Activated CD4-positive, alpha-beta T cell treated with anti-CD3 and anti-CD28 coated beads, Interleukin-2, amount 10 ng/mL, durations not matched to agents 7 days and 5 days (primary cell): ENCODE results near the gene ABCA10. TPM values are rescaled to one million over a fixed set of nuclear protein-coding genes. Genes with fewer than 3 reads are reported as not detected.

Source experiments
- CTCF ChIA-PET: fragments of 350-600 bp; sonication (Branson Sonifier 250); formaldehyde crosslinking; loops from one replicate; lab custom pipeline; 2021; ENCODE audit warnings: antibody characterized with exemption; lab: Charles Lee
- POLR2A ChIA-PET: fragments of 350-600 bp; sonication (Branson Sonifier 250); formaldehyde crosslinking; loops from one replicate; lab custom pipeline; 2021; ENCODE audit warnings: antibody characterized with exemption; lab: Charles Lee
- DNase-seq: peaks from one replicate; pipeline ENCODE4 v3.0.0-alpha.2; 2020
- H3K27ac Mint-ChIP-seq: one replicate; pipeline ENCODE4 v1.8.0; 2021; ENCODE audit warnings: mild to moderate bottlenecking, moderate library complexity, mixed read lengths
- H3K27me3 Mint-ChIP-seq: one replicate; pipeline ENCODE4 v1.8.0; 2021; ENCODE audit warnings: mixed read lengths
- H3K36me3 Mint-ChIP-seq: one replicate; pipeline ENCODE4 v1.8.0; 2021; ENCODE audit warnings: low read depth, mixed read lengths
- H3K4me1 Mint-ChIP-seq: one replicate; pipeline ENCODE4 v1.8.0; 2021; ENCODE audit warnings: mixed read lengths
- H3K4me3 Mint-ChIP-seq: one replicate; pipeline ENCODE4 v1.8.0; 2021; ENCODE audit warnings: mild to moderate bottlenecking, moderate library complexity, mixed read lengths
- H3K9me3 Mint-ChIP-seq: one replicate; pipeline ENCODE4 v1.8.0; 2021; ENCODE audit warnings: mixed read lengths
- total RNA-seq, 2 experiments: library from RNA; stranded (reverse); gene quantifications; one replicate each; pipeline ENCODE4 v1.2.3, GENCODE V29; 2021

Gene ABCA10
- total RNA-seq, 2 experiments from 2014 or later, result 1.6 to 1.7 TPM

- ChIA-PET POLR2A (no interaction called here), CTCF (no interaction called here)
- Mint-ChIP-seq H3K4me1 (peaks cover 3% of the 10 kb centered on the region), H3K27ac (no peak overlapping the region), H3K9me3 (no peaks in the 10 kb centered on the region), H3K36me3 (peaks cover 2% of the 10 kb centered on the region), H3K4me3 (no peak overlapping the region), H3K27me3 (no peaks in the 10 kb centered on the region)
- DNase-seq, result no peak
These were observed 11.3 kb upstream of the ABCA10 start for GRCh38 chr17:69239611-69240600.

- Mint-ChIP-seq H3K27me3 (peaks cover 4% of the 10 kb centered on the region), H3K36me3 (peaks cover 2% of the 10 kb centered on the region), H3K4me1 (peaks cover 3% of the 10 kb centered on the region), H3K27ac (no peak overlapping the region), H3K4me3 (no peak overlapping the region), H3K9me3 (peaks cover 7% of the 10 kb centered on the region)
- ChIA-PET CTCF (interaction anchor here (0.6 kb wide), 1 partner anchor 213 kb away, joined by 5 read pairs; no protein-coding TSS in a partner anchor), POLR2A (no interaction called here)
- no peak for DNase-seq
These were observed 8.3 kb upstream of the ABCA10 start for GRCh38 chr17:69236946-69237345.

GRCh38 chr17:69236464-69236863, 7.8 kb upstream of the ABCA10 start:
- Mint-ChIP-seq H3K9me3 (peaks cover 7% of the 10 kb centered on the region), H3K27me3 (peaks cover 6% of the 10 kb centered on the region), H3K27ac (no peak overlapping the region), H3K36me3 (peaks cover 2% of the 10 kb centered on the region), H3K4me3 (no peak overlapping the region), H3K4me1 (peaks cover 3% of the 10 kb centered on the region)
- ChIA-PET POLR2A (no interaction called here), CTCF (no interaction called here)
- DNase-seq, result no peak

DNA sequence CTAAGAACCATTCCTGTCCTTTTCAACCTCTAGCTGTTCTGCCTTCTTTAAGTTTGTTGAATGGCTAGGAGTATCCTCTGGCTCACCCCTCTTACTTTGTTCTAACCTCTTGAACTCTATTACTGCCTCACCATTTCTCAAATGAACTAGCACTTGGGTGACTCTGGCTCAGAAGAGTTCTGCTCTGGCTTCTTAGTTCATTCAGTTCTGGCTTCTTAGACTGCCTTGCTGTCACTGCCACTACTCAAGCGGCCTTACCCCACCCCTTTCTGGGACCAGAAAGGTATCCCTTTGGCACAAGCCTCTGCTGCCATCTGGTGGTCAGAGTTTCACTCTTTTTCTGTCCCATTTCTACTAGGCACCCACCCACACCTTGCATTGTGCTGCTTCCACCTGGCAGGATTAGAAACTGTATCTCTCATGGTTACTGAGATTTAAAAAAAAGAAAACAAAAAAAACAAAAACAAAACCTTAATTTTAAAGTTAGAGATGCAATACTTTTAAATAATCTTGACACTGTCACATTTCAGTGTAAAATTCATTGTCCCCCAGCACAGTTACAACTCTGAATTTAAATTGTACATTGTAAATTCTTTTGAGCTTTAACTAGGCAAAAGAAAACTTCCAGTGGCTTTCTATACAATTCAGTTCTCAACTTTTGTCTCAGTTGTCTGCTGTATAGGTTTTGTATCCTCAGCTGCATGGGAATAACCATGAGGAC, 6.9 kb upstream of the ABCA10 start:
- H3K27ac Mint-ChIP-seq, result no peak overlapping the region
- CTCF ChIA-PET, result interaction anchor here (0.6 kb wide), 1 partner anchor 243 kb away, joined by 3 read pairs; no protein-coding TSS in a partner anchor

GRCh38 chr17:69232650-69233049, 4.0 kb upstream of the ABCA10 start:
- no peak for DNase-seq
- ChIA-PET CTCF (no interaction called here), POLR2A (no interaction called here)
- Mint-ChIP-seq H3K27ac (no peak overlapping the region), H3K4me3 (no peak overlapping the region), H3K9me3 (peaks cover 7% of the 10 kb centered on the region), H3K36me3 (no peaks in the 10 kb centered on the region), H3K27me3 (peaks cover 12% of the 10 kb centered on the region), H3K4me1 (peaks cover 6% of the 10 kb centered on the region)

More for the DNA sequence above, 6.9 kb upstream of the ABCA10 start:
- DNase-seq, result peak; percentile 84
- POLR2A ChIA-PET, result no interaction called here
- peaks cover 10% of the 10 kb centered on the region for H3K27me3 Mint-ChIP-seq
- H3K9me3 Mint-ChIP-seq, result peaks cover 7% of the 10 kb centered on the region
- H3K36me3 Mint-ChIP-seq, result peaks cover under 1% of the 10 kb centered on the region
- peaks cover 3% of the 10 kb centered on the region for H3K4me1 Mint-ChIP-seq
- no peak overlapping the region for H3K4me3 Mint-ChIP-seq

GRCh38 chr17:69231521-69231920, 2.9 kb upstream of the ABCA10 start:
- Mint-ChIP-seq H3K27me3 (peaks cover 12% of the 10 kb centered on the region), H3K4me3 (no peak overlapping the region), H3K27ac (no peak overlapping the region), H3K36me3 (no peaks in the 10 kb centered on the region), H3K9me3 (peaks cover 7% of the 10 kb centered on the region), H3K4me1 (peaks cover 9% of the 10 kb centered on the region)
- ChIA-PET CTCF (interaction anchor here (1.0 kb wide), 1 partner anchor 10 kb away, joined by 4 read pairs; no protein-coding TSS in a partner anchor), POLR2A (no interaction called here)
- DNase-seq, result no peak

DNA sequence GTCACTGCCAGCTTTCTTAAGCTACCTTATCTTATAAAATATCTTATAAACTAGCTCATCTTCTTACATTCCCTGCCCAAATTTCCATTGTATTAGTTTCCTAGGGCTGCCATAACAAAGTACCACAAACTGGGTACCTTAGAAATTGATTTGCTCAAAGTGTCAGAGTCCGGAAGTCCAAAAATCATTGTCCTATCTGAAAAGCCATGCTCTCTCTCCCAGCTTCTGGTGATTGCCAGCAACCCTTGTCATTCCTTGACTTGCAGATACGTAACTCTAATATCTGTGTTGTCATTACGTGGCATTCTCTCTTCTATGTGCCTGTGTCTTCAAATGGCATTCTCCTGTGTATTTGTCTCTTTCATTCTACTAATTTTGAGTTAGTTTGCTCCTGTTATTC, 2.3 kb upstream of the ABCA10 start:
- no peak for DNase-seq
- Mint-ChIP-seq H3K4me1 (peaks cover 9% of the 10 kb centered on the region), H3K27ac (no peak overlapping the region), H3K4me3 (no peak overlapping the region), H3K27me3 (peaks cover 12% of the 10 kb centered on the region), H3K9me3 (peaks cover 7% of the 10 kb centered on the region), H3K36me3 (no peaks in the 10 kb centered on the region)
- ChIA-PET CTCF (interaction anchor here (1.0 kb wide), 1 partner anchor 9 kb away, joined by 4 read pairs; no protein-coding TSS in a partner anchor), POLR2A (no interaction called here)

GRCh38 chr17:69228018-69228417, 606 bp downstream of the ABCA10 start:
- peaks cover 5% of the 10 kb centered on the region for H3K9me3 Mint-ChIP-seq
- no peak for DNase-seq
- H3K4me1 Mint-ChIP-seq, result peaks cover 15% of the 10 kb centered on the region
- ChIA-PET POLR2A (no interaction called here), CTCF (no interaction called here)
- H3K36me3 Mint-ChIP-seq, result no peaks in the 10 kb centered on the region
- H3K27me3 Mint-ChIP-seq, result peaks cover 12% of the 10 kb centered on the region
- no peak overlapping the region for H3K4me3 Mint-ChIP-seq
- no peak overlapping the region for H3K27ac Mint-ChIP-seq

GRCh38 chr17:69227541-69227940, 1.1 kb downstream of the ABCA10 start:
- H3K4me1 Mint-ChIP-seq, result peaks cover 18% of the 10 kb centered on the region
- no peak overlapping the region for H3K4me3 Mint-ChIP-seq
- H3K27me3 Mint-ChIP-seq, result peaks cover 8% of the 10 kb centered on the region
- DNase-seq, result no peak
- H3K9me3 Mint-ChIP-seq, result peaks cover under 1% of the 10 kb centered on the region
- H3K36me3 Mint-ChIP-seq, result no peaks in the 10 kb centered on the region
- ChIA-PET CTCF (no interaction called here), POLR2A (no interaction called here)
- no peak overlapping the region for H3K27ac Mint-ChIP-seq

DNA sequence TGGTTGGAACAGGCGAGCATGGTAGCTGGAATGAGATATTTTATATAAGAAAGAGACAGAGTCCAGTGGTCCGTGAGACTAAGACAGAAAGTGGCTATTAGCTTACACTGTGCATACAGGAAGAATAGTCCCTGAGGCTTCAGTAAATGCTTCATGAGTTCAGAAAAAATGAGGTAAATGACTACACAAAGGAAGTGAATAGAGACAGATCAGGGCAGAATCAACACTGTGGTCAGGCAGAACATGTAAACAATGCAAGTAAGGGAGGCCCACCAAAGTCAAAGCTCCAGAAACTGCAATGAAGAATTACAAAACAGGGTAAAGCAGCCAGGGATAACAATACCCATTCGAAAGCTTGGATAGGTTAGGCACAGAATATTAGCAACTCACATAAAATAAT, 4.8 kb downstream of the ABCA10 start:
- ChIA-PET POLR2A (no interaction called here), CTCF (no interaction called here)
- H3K4me1 Mint-ChIP-seq, result peaks cover 18% of the 10 kb centered on the region
- H3K27me3 Mint-ChIP-seq, result peaks cover 2% of the 10 kb centered on the region
- peak overlapping the region; percentile 26 for H3K27ac Mint-ChIP-seq
- DNase-seq, result no peak
- no peak overlapping the region for H3K4me3 Mint-ChIP-seq
- H3K36me3 Mint-ChIP-seq, result no peaks in the 10 kb centered on the region
- H3K9me3 Mint-ChIP-seq, result no peaks in the 10 kb centered on the region

DNA sequence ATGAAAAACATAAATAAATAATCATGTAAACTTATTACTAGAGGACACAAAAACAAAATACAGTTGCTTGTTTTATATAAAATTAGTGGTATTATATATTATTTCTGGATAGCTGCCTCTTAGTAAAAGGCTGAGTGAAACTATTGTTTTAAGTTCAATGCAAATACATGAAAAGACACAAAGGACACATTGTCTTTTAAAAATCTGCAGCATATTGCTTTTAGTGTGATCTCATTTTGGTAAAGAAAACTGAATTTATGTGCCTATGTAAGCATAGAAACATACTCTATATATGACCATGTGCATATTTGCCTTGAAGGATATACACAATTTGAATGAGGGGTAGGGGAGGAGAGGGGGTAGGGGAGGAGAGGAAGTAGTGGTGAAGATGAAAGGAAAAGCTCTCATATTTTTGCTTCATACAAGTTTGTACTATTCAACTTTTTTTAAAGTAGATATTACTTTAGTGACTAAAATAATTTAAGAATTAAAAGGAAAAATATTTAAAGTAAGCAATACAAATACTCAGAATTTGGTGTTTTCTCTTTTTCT, 5.8 kb downstream of the ABCA10 start:
- Mint-ChIP-seq H3K4me1 (peaks cover 16% of the 10 kb centered on the region), H3K9me3 (no peaks in the 10 kb centered on the region), H3K27ac (no peak overlapping the region), H3K4me3 (no peak overlapping the region), H3K36me3 (no peaks in the 10 kb centered on the region), H3K27me3 (no peaks in the 10 kb centered on the region)
- DNase-seq, result no peak
- POLR2A ChIA-PET, result no interaction called here
- CTCF ChIA-PET, result no interaction called here

GRCh38 chr17:69220098-69220497, 8.5 kb downstream of the ABCA10 start:
- no peak overlapping the region for H3K4me3 Mint-ChIP-seq
- ChIA-PET POLR2A (no interaction called here), CTCF (no interaction called here)
- no peaks in the 10 kb centered on the region for H3K27me3 Mint-ChIP-seq
- no peak overlapping the region for H3K27ac Mint-ChIP-seq
- H3K9me3 Mint-ChIP-seq, result no peaks in the 10 kb centered on the region
- H3K36me3 Mint-ChIP-seq, result no peaks in the 10 kb centered on the region
- no peak for DNase-seq
- H3K4me1 Mint-ChIP-seq, result peaks cover 11% of the 10 kb centered on the region

GRCh38 chr17:69218986-69219385, 9.6 kb downstream of the ABCA10 start:
- ChIA-PET POLR2A (no interaction called here), CTCF (no interaction called here)
- Mint-ChIP-seq H3K4me3 (no peak overlapping the region), H3K4me1 (peaks cover 9% of the 10 kb centered on the region), H3K27ac (no peak overlapping the region), H3K36me3 (no peaks in the 10 kb centered on the region), H3K27me3 (no peaks in the 10 kb centered on the region), H3K9me3 (no peaks in the 10 kb centered on the region)
- DNase-seq, result no peak
